Panc1 (cell line): ENCODE results near the gene LDOC1.

Experiments
- POLR2AphosphoS5 ChIP-seq: IDR thresholded peaks from 2 replicates; pipeline ENCODE4 v1.6.1; 2012; ENCODE audit warnings: mild to moderate bottlenecking, low read depth, low read length, moderate library complexity
- REST ChIP-seq, 2 experiments: IDR thresholded peaks; 2 replicates each; pipeline ENCODE4 v1.6.1; 2011 to 2012; ENCODE audit warnings: low read depth in 2 of 2, control low read depth in 1 of 2, low read length in 1 of 2, mild to moderate bottlenecking in 1 of 2, moderate library complexity in 1 of 2; ENCODE audit not compliant: insufficient read depth in 1 of 2
- TF ChIP-seq, protein P1 (sequence below): fragments of 450-650 bp; IDR thresholded peaks from 2 replicates; pipeline ENCODE4 v1.5.1; 2017; ENCODE audit warnings: mild to moderate bottlenecking

GRCh38 chrX:141127146-141127545 lies 49.8 kb downstream of the LDOC1 start:
- TF ChIP-seq, protein P1, sequence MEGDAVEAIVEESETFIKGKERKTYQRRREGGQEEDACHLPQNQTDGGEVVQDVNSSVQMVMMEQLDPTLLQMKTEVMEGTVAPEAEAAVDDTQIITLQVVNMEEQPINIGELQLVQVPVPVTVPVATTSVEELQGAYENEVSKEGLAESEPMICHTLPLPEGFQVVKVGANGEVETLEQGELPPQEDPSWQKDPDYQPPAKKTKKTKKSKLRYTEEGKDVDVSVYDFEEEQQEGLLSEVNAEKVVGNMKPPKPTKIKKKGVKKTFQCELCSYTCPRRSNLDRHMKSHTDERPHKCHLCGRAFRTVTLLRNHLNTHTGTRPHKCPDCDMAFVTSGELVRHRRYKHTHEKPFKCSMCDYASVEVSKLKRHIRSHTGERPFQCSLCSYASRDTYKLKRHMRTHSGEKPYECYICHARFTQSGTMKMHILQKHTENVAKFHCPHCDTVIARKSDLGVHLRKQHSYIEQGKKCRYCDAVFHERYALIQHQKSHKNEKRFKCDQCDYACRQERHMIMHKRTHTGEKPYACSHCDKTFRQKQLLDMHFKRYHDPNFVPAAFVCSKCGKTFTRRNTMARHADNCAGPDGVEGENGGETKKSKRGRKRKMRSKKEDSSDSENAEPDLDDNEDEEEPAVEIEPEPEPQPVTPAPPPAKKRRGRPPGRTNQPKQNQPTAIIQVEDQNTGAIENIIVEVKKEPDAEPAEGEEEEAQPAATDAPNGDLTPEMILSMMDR: no peak
- TF ChIP-seq REST (IDR thresholded peaks at IDR 0.05; ENCODE audit: insufficient read depth in 1 of 2, low read depth in 2 of 2, low read length in 1 of 2) (no peak), POLR2AphosphoS5 (no peak)
